HG03565 (cell line): Measurements from ENCODE around the gene CRYZ.
"Not testable (repeated sequence)": the region's sequence is repeated elsewhere in the genome, so short reads cannot be mapped to it uniquely, and the experiment has no call there.

Source experiments
- ATAC-seq: cut with Tn5 transposase; IDR thresholded peaks from one replicate; pipeline ENCODE4 v1.9.1; 2021; ENCODE audit warnings: mild to moderate bottlenecking, moderate library complexity; ENCODE audit not compliant: unreplicated experiment

The CRYZ gene

GRCh38 chr1:74681851-74682250, 51.0 kb downstream of the CRYZ start:
- no peak for ATAC-seq

GRCh38 chr1:74681449-74681848, 51.4 kb downstream of the CRYZ start:
- ATAC-seq, result peak; percentile 86

GRCh38 chr1:74681001-74681400, 51.8 kb downstream of the CRYZ start:
- ATAC-seq, result peak; percentile 13

GRCh38 chr1:74679811-74680210, 53.0 kb downstream of the CRYZ start:
- ATAC-seq, result no peak

DNA sequence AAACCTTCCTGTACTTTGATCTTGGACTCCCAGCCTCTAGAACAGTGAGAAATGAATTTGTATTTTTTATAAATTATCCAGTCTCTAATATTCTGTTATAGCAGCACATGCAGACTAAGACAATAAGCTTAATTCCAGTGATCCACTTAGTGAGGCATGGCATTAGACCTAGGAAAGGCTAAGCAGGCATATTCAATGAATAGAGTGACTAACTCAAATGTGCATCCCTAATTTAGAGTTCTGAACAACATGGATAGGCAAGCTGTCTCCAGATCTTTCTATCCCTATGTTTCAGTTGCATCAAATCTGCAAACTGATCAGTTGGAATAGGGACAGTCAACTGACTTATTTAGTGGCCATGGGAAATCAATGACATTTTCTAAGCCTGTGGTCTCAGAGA, 54.9 kb downstream of the CRYZ start:
- ATAC-seq, result no peak

- peak; percentile 37 for ATAC-seq
Measured at GRCh38 chr1:74674278-74675048, 58.4 kb downstream of the CRYZ start.

- peak; percentile 38 for ATAC-seq
Measured at GRCh38 chr1:74673351-74674111, 59.3 kb downstream of the CRYZ start, which contains the start of gene ERICH3. Gene ERICH3 (minus strand): TSS chr1:74673792. CDS start chr1:74673519, 273 bp downstream.

GRCh38 chr1:74670866-74671265, 62.0 kb downstream of the CRYZ start:
- not testable (repeated sequence) for ATAC-seq
